Ascending aorta (tissue), 2 donors: Measurements from ENCODE around the gene MARCHF10. TPM values are rescaled to one million over a fixed set of nuclear protein-coding genes. Genes with fewer than 3 reads are reported as not detected.

Source experiments
- DNase-seq, 2 donors: peaks; one replicate each; pipeline ENCODE4 v3.0.0-alpha.2; 2019; ENCODE audit warnings: low spot score in 2 of 2
- H3K27ac ChIP-seq, 2 donors: fragments of 200-600 bp; sonication (generic); one replicate each; pipeline ENCODE4 v1.5.1; 2016 to 2017; ENCODE audit warnings: mild to moderate bottlenecking in 1 of 2
- H3K27me3 ChIP-seq: fragments of 200-600 bp; sonication (generic); one replicate; pipeline ENCODE4 v1.5.1; 2017
- H3K36me3 ChIP-seq, 2 donors: fragments of 200-600 bp; sonication (generic); one replicate each; pipeline ENCODE4 v1.5.1; 2016
- H3K4me1 ChIP-seq, 2 donors: fragments of 200-600 bp; sonication (generic); one replicate each; pipeline ENCODE4 v1.5.1; 2016 to 2017; ENCODE audit warnings: mild to moderate bottlenecking in 1 of 2
- H3K4me3 ChIP-seq, 2 donors: fragments of 200-600 bp; sonication (generic); one replicate each; pipeline ENCODE4 v1.5.1; 2016 to 2017; ENCODE audit warnings: mild to moderate bottlenecking in 1 of 2
- H3K9me3 ChIP-seq, 2 donors: fragments of 200-600 bp; sonication (generic); one replicate each; pipeline ENCODE4 v1.5.1; 2016
- CTCF ChIP-seq, 3 experiments: fragments of 200-600 bp in 2 of 3; fragments of 450-650 bp in 1 of 3; sonication (generic) in 2 of 3; IDR thresholded peaks; one replicate each; pipeline ENCODE4 v1.5.1; 2016 to 2019; ENCODE audit warnings: antibody characterized with exemption in 3 of 3, mild to moderate bottlenecking in 1 of 3, moderate library complexity in 1 of 3
- intact Hi-C: fragments of 100-400 bp; cut with DNase I; formaldehyde crosslinking; loops from one replicate; pipeline ENCODE4 v1.15.1; 2023
- total RNA-seq: library from RNA; depleted of rRNA; stranded (reverse); fragments of >200 nt; gene quantifications from one replicate; pipeline ENCODE4 v1.1.0, GENCODE V29; 2016

MARCHF10 gene
- total RNA-seq, 1 donor from 2014 or later: not detected

DNA sequence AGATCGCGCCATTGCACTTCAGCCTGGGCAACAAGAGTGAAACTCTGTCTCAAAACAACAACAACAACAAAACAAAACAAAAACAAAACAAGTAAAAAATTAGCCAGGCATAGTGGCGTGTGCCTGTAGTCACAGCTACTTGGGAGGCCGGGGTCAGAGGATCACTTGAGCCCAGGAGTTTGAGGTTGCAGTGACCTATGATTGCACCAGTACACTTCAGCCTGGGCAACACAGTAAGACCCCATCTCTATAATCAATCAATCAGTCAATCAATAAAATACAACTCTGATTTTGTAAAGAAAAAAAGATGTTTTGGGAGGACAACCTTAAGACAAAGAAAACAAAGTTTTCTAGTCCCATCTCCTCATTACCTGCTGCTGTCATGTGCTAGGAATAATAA lies 51.9 kb downstream of the MARCHF10 start:
- intact Hi-C loops: no loop called here
- H3K27ac ChIP-seq: no peak overlapping the region
- H3K9me3 ChIP-seq: no peaks in the 10 kb centered on the region
- no peaks in the 10 kb centered on the region for H3K36me3 ChIP-seq
- no peaks in the 10 kb centered on the region for H3K4me1 ChIP-seq
- DNase-seq: no peak
- TF ChIP-seq CTCF (IDR thresholded peaks at IDR 0.05): no peak
- H3K27me3 ChIP-seq: no peaks in the 10 kb centered on the region
- H3K4me3 ChIP-seq: no peak overlapping the region

- no peak for DNase-seq
- Histone ChIP-seq H3K27me3 (no peaks in the 10 kb centered on the region), H3K36me3 (no peaks in the 10 kb centered on the region), H3K4me1 (no peaks in the 10 kb centered on the region), H3K9me3 (no peaks in the 10 kb centered on the region), H3K4me3 (no peak overlapping the region), H3K27ac (no peak overlapping the region)
- intact Hi-C loops: no loop called here
- TF ChIP-seq CTCF (IDR thresholded peaks at IDR 0.05): no peak
These were observed 52.8 kb downstream of the MARCHF10 start for GRCh38 chr17:62755141-62755851.

GRCh38 chr17:62754631-62755030 lies 53.5 kb downstream of the MARCHF10 start:
- Histone ChIP-seq H3K4me3 (no peak overlapping the region), H3K27ac (no peak overlapping the region), H3K4me1 (no peaks in the 10 kb centered on the region), H3K9me3 (no peaks in the 10 kb centered on the region), H3K36me3 (no peaks in the 10 kb centered on the region), H3K27me3 (no peaks in the 10 kb centered on the region)
- intact Hi-C loops: no loop called here
- TF ChIP-seq CTCF (IDR thresholded peaks at IDR 0.05): no peak
- no peak for DNase-seq

DNA sequence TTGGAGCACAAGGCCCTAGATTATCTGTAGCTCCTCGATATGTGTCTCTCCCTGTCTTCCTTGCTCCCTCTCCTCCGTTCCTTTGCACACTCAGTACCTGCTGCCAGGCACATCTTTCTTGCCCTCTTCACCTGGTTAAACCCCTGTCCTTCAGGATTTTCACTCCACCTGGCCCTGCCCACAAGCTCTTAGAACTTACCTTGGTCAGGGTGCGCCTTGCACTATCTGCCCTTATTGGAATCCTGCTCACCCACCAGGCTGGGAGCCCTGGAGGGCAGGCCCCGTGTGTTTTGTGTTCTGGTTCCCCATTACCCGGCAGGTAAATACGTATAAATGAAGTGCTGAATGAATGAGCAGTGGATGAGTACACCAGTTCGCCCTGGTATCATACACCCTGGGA lies 54.6 kb downstream of the MARCHF10 start:
- Histone ChIP-seq H3K27ac (no peak overlapping the region), H3K4me3 (no peak overlapping the region), H3K9me3 (no peaks in the 10 kb centered on the region), H3K36me3 (no peaks in the 10 kb centered on the region), H3K27me3 (no peaks in the 10 kb centered on the region), H3K4me1 (no peaks in the 10 kb centered on the region)
- TF ChIP-seq CTCF (IDR thresholded peaks at IDR 0.05): no peak
- no peak for DNase-seq
- intact Hi-C loops: no loop called here

GRCh38 chr17:62751060-62751691 lies 56.9 kb downstream of the MARCHF10 start:
- H3K36me3 ChIP-seq: no peaks in the 10 kb centered on the region
- intact Hi-C loops: no loop called here
- no peaks in the 10 kb centered on the region for H3K27me3 ChIP-seq
- no peaks in the 10 kb centered on the region for H3K4me1 ChIP-seq
- H3K4me3 ChIP-seq: no peak overlapping the region
- H3K27ac ChIP-seq: no peak overlapping the region
- TF ChIP-seq CTCF (IDR thresholded peaks at IDR 0.05): no peak
- no peak for DNase-seq
- H3K9me3 ChIP-seq: no peaks in the 10 kb centered on the region
